HG03025 (cell line): ENCODE measurements around the gene MNAT1.
"Not testable (repeated sequence)": the region's sequence is repeated elsewhere in the genome, so short reads cannot be mapped to it uniquely, and the experiment has no call there.

Experiments
- ATAC-seq: cut with Tn5 transposase; IDR thresholded peaks from one replicate; pipeline ENCODE4 v1.9.1; 2021; ENCODE audit warnings: mild to moderate bottlenecking, moderate library complexity; ENCODE audit not compliant: unreplicated experiment, low FRiP score

MNAT1 gene

DNA sequence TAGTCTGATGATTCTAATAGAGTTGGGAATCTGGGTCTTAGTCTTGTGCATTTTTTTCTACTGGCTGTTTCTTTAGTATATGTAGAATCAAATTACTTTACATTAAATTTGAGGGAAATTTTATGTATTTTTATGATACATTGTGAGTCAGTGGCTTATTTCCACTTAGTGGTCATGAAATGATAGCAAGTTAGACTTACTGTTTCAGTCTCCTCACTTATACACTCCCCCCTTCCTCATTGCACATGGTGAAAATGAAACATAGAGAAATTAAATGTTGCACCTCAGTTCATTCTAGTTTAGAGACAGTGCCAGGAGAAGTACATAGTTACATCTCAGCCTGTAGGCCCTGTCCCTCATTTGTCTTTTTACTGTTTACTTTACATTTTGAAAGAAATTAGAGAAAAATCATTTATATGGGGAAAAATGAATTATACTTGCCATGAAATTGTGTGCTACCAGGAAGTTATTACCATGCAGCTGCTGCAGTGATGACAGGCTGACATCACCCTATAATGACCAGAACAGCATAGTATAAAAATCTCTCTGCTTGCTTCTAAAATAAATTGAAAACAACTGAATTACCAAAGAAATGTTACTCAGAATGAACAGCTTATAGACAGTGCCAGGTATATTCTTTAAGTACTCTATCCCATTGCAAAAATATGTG is 133.1 kb downstream of the MNAT1 start:
- no peak for ATAC-seq

DNA sequence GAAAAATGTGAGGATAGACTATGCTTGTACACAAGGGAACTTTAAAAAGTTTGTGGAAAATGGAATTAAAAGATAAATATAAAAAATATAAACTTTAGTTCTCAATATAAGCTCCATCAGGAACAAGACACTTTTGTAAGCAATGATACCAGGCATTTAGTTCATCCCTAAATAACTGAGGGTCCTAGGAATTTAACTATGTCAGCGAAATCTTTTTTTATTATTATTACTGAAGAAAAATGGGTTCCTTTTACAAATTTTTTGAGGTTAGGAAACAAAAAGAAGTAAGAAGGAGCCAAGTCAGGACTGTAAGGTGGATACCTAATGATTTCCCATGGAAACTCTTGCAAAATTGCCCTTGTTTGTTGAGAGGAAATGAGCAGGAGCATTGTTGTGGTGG is 143.6 kb downstream of the MNAT1 start:
- no peak for ATAC-seq

DNA sequence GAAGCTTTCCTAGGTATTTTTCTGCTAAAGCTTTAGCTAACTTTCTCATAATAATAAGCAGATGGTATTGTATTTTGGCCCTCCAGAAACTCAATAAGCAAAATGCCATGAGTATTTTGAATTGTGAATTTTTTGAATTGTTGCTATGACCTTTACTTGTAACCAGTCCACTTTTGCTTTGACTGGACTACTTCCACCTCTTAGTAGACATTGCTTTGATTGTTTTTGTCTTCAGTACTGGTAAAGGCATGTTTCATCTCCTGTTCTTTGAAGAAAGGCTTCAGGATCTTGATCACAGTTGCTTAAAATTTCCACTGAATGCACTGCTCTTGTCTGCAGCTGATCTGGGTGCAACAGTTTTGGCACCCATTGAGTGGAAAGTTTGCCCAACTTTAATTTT is 144.0 kb downstream of the MNAT1 start:
- ATAC-seq: no peak

DNA sequence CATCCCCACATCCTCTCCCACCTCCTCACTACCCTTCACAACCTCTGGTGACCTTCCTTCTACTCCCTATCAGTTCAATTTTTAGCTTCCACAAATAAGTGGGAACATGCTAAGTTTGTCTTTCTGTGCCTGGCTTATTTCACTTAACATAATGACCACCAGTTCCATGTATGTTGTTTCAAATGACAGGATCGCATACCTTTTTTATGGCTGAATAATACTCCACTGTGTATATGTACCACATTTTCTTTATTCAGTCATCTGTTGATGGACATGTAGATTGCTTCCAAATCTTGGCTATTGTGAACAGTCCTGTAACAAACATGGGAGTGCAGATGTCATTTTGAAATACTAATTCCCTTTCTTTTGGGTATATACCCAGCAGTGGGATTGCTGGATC is 147.7 kb downstream of the MNAT1 start:
- ATAC-seq: no peak

DNA sequence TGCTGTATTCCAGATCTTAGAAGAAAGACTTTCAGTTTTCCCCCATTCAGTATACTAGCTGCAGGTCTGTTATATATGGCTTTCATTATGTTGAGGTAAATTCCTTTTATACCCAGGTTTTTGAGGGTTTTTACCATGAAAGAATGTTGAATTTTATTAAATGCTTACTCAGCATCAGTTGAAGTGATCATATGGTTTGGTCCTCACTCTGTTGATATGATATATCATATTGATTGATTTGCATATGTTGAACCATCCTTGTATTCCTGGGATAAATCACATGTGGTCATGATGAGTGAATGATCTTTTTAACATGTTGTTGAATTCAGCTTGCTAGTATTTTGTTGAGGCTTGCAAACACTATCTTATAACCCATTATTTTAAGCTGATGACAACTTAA is 149.6 kb downstream of the MNAT1 start:
- ATAC-seq: no peak

DNA sequence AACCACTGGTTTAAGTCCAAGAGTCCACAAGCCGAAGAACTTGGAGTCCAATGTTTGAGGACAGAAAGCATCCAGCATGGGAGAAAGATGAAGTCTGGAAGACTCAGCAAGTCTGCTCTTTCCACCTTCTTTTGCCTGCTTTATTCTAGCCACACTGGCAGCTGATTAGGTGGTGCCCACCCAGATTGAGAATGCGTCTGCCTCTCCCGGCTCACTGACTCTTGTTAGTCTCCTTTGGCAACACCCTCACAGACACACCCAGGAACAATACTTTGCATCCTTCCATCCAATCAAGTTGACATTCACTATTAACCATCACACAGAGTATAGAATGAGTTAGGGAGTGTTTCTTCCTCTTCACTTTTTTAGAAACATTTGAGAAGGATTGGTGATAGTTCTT is 156.1 kb downstream of the MNAT1 start:
- not testable (repeated sequence) for ATAC-seq

DNA sequence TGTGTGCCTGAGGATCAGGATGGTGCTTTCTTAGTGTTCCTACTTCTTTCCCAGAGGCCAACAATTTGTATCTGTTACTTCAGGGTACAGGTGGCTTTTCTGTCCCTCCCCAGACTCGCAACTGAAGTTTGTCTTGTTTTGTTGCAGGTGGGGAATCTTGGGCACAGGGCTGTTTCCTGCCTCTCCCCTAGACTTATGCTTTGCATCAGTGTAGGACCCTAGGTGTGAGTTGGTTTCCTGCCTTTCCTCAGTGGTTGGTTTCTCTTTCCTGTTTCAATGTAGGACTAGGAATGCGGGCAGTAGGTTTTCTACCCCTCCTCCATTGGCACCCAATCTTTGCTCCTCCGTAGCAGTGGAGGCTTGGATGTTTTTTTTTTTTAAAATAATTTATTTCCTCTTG is 159.3 kb downstream of the MNAT1 start:
- ATAC-seq: no peak

DNA sequence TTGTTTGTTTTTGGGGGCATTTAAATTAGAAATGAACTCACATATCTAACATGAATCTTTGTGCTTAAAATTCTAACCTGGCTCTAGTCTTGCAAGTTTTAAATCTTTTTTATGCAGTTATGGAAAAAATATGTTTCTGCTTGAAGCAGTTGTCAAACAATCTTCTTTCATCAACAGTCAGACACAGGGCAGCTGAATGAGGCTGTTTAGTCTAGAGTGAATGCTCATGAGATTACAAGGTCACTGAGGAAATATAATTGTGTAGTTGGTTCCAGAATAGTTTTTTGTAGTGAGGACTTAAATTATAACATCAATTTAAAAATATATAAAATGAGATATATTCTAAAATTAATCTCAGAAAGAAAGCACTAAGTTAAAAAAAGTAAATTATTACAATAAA is 169.8 kb downstream of the MNAT1 start:
- ATAC-seq: no peak

DNA sequence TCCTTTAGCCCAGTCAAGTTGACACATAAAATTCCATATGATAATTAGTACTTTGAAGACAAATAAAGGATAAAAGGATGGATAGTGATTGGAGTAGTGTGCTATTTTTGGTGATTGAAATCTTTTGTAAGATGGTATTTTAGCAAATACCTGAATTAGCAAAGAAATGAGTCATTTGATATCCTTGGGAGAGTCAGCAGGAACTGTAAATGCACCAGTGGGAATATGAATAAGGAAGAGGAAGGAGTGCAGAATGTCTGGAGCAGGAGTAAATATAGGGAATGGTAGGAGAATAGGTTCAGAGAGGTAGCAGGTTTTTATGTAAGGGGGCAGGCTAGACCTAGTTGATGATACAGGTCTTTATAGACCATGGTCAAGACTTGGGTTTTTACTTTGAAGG is 171.4 kb downstream of the MNAT1 start:
- ATAC-seq: no peak

DNA sequence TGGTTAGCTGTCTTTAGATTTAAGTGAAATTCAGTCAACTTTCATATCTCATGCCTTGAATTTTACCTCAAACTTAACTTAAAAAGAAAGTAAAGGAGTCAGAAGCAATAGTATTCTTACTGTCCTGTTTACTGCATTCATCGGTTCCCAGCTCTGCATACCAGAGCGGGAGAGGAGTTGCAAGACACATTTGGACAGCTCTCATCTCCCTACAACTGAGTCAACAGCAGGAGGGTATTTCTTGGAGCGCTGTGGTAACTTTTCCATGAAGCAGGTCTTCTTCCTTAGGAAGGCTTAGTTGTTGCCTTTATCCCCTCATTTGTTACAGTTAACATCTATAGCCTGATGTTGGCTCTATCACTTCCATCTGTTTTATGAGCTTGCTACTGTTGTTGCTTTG is 181.2 kb downstream of the MNAT1 start:
- ATAC-seq: no peak

DNA sequence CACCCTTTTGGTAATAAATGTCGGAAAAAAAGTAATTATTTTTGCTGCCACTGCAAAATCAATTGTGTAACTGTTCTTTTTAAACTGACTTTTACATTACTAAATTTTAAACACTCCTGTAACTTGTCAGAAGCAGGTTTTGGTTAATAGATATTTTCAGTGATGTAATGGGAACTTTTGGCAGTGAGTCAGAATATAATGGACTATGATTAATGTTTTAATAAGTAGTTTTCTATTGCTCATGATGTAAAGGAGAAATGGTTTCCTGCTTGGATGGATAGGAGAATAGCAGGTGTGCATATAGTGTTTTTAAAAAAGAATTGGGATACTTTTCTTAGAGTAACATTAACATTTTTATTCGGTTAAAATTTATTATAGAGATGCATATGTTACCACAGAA is 187.5 kb downstream of the MNAT1 start:
- no peak for ATAC-seq

DNA sequence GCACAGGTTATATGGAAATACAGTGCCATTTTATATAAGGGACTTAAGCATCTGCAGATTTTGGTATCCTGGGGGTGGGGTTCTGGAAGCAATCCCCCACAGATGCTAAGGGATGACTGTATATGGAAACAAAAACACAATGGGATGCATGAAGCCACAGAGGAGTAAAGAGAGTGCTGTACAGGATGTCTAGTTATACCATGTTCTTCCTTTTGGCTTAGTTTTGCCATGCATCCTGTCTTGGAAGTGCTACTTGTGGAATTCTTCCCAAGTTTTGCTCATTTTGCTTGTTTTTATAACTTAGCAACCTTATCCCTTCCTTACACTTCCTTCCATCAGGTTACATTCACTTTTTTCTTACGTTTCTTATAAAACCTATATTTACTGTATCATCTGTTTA is 190.7 kb downstream of the MNAT1 start:
- no peak for ATAC-seq

DNA sequence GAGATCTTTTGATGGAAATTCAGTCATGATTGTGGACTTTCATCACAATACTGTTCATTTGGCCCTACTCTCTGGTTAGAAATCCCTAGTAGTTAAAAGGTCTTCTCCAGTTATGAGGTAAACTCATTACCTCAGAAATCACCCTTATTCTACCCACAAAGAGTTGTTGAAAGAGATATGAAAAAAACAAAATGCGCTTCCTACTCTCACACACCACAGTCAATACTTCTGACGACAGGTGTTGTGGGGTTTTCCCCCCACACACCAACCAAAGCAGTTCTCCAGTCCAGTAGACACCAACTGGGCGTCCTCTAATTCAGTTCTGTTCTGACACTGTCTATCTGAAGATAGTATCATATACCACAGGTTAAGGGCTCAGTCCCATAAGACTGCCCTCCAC is 191.4 kb downstream of the MNAT1 start:
- ATAC-seq: peak; percentile 90

DNA sequence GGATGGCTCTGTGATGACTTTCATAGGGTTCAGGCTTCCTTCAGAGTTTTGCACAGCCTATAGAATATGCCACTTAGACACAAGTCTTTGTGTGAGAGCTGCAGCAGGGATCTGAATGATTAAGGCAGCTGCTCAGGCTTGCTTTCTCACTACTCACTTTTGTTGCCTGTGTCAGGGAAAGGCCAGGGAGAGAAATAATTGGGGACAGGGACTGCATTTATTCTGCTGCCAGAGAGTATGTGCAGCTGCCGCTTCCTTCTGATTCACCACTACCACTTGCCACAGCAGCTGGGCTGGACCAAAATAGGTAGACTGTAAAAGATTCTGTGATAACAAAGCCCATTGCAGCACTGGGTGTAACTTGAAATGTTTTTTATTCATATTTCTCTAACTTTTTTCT is 196.7 kb downstream of the MNAT1 start:
- no peak for ATAC-seq

DNA sequence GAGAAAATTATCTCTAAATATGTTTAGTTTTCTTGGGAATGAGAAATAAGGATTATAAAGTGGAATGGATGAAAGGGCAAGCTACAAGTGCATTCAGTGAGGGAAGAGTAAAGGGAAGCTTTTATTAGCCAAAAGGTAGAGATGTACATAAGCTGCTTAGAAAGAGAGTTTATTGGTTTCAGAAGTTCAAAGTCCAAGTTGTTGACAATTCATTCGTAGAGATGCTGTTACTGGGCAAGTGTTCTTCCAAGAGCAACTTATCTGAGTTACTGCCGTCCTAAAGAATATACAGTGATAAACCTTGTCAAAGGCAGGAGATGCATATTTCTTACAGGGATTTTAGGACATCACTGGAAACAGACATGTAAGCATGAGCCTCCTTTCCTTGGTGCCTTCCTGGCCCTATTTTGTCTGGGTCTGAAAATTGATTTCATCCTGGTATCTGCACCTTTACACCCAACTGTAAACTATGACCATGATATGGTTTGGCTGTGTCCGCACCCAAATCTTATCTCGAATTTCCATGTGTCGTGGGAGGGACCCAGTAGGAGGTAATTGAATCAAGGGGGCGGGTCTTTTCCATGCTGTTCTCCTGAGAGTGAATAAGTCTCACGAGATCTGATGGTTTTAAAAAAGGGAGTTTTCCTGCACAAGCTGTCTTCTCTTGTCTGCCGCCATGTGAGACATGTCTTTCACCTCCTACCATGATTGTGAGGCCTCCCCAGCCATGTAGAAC is 199.5 kb downstream of the MNAT1 start:
- no peak for ATAC-seq

DNA sequence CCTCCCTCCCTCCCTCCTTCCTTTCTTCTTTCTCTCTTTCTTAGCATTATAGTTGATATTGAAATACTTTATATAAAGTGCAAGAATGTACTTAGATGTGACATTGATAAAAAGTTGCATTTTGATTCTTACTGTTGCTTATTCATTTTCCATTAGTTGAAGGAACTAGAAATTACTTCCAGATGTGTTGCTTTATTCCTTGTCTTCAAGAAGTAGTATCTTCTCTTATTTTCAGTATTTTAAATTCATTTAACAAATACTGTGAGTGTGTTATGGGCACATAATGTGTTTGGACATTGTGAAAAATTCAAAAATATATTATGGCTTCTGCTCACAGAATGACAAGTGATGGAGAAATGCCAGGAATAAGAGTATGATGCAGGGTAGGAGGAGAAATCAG is 200.8 kb downstream of the MNAT1 start:
- no peak for ATAC-seq

DNA sequence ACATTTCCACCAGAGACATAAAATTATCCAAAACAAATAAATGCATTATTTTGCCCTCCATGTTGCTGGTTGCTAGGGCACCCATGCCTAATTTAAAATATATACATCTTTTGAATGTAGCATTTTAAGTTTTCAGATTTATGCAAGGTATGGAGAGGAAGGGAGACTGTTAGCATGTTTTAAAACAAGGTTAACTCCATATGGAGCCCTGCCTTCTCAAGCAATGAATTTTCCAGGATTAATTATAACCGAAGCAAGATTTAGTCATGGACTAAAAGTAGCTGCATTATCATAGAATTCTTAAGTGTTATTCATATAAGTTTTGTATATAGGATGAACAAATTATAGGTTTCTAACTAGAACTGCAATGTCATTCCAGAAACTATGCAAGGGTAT is 209.1 kb downstream of the MNAT1 start:
- ATAC-seq: no peak

DNA sequence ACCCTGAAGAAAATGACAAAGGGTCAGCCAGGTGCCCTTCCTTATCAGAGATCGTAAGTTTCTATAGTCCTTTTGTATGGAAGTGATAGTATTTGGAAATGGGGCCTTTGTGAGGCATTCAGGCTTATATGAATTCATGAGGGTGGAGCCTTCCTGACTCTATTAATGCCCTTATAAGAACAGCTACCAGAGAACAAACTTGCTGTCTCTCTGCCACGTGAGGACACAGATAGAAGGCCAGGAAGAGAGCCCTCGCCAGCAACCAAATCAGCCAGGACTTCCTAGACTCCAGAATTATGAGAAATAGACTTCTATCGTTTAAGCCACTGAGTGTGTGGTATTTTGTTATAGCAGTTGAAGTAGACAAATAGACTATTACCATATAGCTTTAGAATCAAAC is 209.6 kb downstream of the MNAT1 start:
- no peak for ATAC-seq

DNA sequence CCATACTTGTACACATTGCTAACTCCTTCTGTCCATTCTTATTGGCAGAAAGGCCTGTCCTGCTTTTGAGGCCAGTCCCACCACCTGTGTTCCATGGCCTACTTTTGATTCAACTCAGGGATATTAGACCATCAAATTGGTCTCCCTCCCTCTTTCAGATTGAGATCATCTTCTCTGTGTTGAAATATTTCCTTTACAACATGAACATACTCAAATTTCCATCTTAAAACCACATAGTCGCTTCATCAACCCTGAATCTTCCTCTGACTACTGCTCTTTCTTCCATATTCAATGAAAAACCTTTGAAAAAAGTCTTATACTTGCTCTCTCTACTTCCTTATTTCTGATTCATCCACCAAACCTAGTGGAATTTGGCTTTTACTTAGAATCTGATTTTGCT is 211.4 kb downstream of the MNAT1 start:
- no peak for ATAC-seq

DNA sequence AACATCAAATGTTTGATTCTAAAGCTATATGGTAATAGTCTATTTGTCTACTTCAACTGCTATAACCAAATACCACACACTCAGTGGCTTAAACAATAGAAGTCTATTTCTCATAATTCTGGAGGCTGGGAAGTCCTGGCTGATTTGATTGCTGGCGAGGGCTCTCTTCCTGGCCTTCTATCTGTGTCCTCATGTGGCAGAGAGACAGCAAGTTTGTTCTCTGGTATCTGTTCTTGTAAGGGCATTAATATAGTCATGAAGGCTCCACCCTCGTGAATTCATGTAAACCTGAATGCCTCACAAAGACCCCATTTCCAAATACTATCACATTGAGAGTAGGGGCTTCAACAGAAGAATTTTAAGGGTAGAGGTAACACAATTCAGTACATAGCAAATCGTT is 212.2 kb downstream of the MNAT1 start:
- no peak for ATAC-seq

DNA sequence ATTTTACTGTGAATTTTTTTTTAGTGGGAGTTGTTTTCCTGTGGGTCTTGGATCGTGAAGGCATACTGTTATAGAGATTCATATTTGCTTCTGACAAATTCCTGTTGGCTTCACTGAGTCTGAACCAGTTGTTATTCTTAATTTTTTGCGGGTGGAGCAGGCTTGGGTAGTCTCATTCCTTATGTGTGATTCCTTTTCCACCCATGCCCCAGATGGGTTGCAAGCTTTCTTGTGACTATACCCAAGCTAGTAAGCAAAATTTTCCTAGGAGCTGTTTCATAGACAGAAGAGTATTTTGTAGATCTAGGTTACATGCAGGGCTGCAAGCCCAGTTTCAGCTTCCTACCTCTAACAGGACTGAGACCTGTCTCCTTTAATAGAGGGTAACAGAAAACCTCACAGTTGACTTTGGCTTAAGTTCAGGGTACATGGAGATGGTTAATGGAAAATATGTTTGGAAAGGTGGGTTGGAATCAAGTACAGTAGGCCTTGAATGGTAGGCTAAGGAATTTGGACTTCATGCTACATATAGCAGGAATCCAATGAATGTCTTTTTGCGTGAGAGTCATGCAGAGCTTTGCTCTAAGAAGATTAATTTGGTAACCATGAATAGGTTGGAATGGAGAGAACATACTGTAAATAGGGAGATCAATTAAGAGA is 217.3 kb downstream of the MNAT1 start:
- no peak for ATAC-seq

DNA sequence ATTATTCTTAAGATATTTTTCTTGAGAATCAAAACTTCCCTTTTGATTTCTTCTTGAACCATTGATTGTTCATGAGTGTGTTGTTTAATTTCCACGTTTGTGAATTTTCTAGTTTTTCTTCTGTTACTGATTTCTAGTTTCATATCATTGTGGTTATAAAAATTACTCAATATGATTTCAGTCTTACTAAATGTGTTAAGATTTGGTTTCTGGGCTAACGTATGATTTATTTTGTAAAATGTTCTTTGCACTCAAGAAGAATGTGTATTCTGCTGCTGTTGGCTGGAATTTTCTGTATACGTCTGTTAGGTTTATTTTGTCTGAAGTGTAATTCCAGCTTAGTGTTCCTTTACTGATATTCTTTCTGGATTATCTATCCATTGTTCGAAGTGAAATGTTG is 221.6 kb downstream of the MNAT1 start:
- ATAC-seq: no peak
